ENCODE data around the gene TNNC1.

- peak; percentile 47 to 54 (median 47) for TF ChIP-seq CTCF (IDR thresholded peaks at IDR 0.05)
- no peak for TF ChIP-seq POLR2A (IDR thresholded peaks at IDR 0.05)
These were observed 17.8 kb upstream of the TNNC1 start for GRCh38 chr3:52471371-52472238.

Measured in uterus (tissue), 2 donors.